Activated T-cell treated with anti-CD3 and anti-CD28 coated beads for 48 hours (primary cell): ENCODE results near the gene FBXO28.
"Not testable (repeated sequence)": the region's sequence is repeated elsewhere in the genome, so short reads cannot be mapped to it uniquely, and the experiment has no call there.

Source experiments
- DNase-seq: peaks from one replicate; pipeline ENCODE4 v3.0.0-alpha.2; 2020; ENCODE audit warnings: low read depth

Gene FBXO28, protein sequence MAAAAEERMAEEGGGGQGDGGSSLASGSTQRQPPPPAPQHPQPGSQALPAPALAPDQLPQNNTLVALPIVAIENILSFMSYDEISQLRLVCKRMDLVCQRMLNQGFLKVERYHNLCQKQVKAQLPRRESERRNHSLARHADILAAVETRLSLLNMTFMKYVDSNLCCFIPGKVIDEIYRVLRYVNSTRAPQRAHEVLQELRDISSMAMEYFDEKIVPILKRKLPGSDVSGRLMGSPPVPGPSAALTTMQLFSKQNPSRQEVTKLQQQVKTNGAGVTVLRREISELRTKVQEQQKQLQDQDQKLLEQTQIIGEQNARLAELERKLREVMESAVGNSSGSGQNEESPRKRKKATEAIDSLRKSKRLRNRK

DNA sequence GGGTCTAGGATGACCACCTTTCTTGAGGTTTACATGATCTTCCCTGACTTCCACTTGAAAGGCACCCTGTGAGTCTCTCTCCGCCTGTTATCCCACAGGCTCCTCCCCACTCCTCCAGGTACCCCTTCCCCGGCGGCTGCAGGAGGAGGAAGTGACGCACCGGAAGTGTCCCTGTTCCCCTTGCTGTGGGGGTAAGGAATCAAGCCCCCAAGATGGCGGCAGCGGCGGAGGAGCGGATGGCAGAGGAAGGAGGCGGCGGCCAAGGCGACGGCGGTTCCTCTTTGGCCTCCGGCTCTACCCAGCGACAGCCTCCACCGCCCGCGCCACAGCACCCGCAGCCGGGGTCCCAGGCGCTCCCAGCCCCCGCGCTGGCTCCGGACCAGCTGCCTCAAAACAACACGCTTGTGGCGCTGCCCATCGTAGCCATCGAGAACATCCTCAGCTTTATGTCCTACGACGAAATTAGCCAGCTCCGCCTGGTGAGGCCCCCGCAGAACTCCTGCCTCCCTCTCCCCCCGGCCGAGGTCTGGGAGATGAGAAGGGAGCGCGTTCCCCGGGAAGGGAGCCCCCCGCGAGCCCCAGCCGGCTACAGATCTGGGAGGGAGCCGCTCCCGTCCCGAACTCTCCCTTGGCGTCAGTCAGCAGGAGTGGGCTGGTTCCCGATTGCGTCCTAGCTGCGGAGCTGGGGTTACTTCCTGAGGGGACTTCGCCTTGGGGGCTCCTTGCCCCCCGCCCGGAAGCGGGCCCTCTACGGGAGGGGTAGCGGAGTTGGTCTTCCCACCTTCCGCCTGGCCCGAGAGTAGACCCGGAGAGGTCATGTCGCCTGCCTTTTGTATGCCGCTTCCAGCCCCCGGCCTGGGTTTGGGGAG is at the start of gene FBXO28:
FBXO28 (plus strand) TSS at position 194 of the 869 bp plus-strand sequence; CDS start at position 213, 19 bp downstream.
- DNase-seq: peak; percentile 91

DNA sequence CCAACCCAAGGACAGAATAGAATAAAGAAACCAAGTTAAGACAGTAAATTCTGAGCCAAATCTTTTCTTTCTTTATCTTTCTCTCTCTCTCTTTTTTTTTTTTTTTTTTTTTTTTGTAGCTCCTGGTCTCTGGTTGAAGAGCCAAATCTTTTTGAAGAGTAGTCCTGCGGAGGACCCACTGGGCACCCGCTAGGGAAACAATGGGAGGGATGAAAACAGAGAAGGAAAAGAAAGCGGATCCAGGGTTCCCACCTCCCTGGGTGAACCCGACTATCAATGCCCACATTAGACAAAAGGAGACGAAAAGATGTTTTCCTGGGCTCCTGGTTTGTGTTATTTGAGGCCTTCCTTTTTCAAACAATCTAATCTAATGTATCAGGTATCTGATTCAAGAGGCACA is 49.8 kb upstream of the FBXO28 start:
- DNase-seq: no peak

DNA sequence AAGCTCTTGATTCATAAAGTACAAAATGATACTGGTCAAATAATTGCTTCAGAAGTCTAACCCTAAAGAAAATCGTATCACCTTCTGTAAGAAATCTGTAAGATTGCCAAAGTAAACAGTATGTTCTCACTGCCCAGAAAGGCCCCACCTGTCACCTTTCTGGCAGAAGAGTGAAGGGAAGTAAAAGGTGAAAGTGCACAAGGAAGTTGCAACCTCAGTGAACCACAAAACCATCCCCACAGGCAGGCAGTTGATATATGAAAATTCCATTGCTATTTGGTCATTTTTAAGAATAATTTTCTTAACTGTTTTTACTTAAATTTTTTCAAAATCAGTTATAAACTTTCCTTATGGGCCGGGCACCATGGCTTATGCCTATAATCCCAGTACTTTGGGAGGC is 48.5 kb upstream of the FBXO28 start:
- DNase-seq: no peak

DNA sequence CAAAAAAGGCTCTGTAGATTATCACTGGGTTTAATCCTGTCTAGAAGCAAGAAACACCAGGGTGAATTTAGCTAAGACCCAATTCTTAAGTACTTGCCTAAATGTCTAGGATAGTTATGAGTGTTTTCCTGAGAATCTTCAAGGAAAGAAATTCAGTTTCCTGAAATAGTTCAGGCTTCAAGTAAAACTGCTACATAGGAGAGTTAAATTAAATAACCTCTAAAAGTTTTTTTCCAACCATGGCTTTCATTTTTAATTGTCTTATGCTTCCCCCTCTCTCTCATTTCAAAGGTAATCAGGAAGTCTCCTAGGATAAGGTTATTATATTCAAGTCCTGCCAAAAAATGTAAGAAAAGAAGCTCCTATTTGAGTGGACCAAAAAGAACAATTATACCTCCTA is 46.7 kb upstream of the FBXO28 start:
- DNase-seq: no peak

DNA sequence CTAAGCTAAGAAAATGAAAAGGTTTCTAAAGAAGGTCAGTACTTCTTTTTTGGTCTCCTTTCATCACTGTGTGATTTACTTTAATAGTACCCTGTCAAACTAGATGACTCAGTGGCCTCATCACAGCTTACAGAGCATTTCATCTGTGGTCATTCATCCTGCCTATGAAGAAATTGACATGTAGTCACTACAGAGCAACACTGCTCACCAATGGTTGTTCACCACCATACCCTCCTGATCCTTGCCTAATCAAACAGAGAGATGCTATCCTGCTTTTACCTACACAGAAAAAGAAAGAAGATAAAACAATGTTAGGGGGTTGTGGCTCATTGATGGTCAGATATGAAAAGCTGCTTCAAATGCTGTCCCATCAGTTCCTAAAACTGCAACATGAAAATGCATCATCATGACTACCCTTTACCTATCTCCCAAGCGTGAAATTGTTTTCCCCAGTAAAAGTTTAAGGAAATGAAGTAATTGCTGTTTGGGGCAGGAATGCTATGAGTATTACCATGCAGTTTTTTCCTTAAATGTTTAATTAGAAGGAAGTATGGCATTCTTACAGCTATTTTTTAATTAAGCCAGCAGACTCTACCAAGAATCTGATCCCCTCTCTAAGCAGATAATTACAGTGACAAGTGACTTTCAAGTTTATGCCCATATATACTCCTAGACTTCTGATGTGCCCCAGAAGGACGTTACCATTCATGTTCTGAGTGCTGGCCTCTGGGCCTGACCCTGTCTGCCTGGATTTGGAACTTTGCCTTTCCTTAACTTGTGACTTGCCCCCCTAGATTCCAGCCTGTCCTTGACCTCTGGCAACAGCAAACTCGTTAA is 46.1 kb upstream of the FBXO28 start:
- DNase-seq: no peak

DNA sequence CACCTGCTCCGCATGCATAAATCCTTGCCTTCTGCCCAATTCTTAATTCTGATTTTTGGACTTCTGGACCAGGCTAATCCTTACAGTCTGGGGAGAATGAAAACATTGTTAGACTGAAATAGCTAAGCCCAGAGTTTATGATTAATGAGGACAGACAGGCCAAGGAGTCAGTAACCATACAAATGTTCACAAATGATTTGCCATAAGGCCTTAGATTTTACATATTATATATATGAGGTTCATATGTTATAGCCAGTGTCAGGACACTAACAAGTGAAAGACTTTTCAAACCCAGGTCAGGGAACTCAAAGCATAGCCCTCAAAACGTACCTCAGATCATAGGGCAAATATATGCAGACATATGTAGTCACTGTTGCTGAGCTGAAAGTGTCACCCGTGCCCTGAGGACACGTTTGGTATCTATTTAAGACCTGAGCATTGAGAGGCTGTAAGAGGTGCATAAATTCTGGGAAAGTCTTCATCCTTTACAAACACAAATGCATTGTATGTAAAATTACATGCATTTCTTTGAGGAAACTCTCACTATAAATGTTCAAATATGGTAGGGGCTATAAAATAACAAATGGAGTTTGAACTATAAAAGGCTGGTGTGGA is 45.3 kb upstream of the FBXO28 start:
- no peak for DNase-seq

DNA sequence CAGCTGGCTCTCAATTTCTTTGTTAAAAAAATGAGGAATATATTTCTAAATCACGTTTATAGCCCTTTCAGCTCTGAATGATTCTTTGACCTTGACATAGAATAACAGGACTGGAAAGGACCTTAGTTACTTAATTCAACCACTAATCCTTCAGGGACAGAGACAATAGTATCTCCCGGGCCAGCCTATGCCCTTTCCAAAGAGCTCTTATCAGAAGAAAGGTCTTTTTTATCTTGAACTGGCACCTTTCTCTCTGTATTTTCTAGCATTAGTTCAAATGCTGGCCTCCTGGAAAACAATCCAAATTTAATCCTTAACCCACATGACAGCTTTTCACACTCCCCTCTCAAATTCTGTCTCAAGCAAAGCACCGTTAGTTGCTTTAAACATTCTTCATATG is 44.8 kb upstream of the FBXO28 start:
- no peak for DNase-seq

DNA sequence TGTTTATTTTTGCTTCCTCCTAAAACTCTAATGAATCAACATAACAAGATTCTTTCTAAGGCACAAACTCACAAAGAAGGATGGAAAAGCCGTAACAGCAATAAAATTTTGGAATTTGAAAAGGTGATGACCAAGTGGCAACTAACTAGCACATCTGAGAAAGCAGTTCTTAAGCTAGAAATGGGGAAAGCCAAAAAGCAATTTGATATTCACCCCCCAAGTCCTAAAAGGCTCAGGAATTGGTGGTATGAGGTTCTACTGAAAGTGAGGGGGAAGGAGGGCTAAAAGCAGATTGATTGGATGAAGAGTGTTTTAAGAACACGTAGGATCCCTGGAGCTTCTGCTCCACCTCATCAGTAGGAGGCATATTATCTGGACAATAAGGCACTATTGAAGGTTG is 43.4 kb upstream of the FBXO28 start:
- DNase-seq: no peak

DNA sequence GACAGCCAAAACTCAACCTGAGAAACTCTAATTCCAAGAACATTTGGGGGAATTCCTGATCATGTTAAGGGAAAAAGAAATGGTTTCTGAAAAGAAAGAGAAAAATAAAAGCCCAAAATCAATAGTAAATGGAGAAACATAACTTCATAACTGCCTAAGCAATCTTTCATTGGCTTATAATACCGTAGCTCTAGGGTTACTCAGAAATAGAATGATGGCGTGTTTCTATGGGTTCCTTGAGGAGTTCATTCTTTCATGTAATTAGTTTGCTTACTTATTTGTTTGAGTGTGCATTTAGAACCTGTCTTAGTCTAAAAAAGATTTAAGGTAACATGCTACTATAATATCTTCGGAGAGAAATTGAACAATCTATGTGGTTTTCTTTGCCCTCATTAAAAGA is 37.5 kb upstream of the FBXO28 start:
- no peak for DNase-seq

DNA sequence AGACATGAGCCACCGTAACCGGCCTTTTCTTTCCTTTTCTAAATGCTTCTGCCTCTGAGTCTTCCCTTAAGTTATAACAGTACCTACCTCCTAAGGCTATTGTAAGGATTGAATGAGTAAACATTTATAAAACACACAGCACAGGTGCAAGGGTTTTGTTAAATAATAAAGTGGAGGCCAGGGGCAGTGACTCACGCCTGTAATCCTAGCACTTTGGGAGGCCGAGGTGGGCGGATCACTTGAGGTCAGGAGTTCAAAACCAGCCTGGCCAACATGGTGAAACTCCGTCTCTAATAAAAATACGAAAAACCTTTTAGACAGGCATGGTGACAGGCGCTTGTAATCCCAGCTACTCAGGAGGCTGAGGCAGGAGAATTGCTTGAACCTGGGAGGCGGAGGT is 34.3 kb upstream of the FBXO28 start:
- not testable (repeated sequence) for DNase-seq

DNA sequence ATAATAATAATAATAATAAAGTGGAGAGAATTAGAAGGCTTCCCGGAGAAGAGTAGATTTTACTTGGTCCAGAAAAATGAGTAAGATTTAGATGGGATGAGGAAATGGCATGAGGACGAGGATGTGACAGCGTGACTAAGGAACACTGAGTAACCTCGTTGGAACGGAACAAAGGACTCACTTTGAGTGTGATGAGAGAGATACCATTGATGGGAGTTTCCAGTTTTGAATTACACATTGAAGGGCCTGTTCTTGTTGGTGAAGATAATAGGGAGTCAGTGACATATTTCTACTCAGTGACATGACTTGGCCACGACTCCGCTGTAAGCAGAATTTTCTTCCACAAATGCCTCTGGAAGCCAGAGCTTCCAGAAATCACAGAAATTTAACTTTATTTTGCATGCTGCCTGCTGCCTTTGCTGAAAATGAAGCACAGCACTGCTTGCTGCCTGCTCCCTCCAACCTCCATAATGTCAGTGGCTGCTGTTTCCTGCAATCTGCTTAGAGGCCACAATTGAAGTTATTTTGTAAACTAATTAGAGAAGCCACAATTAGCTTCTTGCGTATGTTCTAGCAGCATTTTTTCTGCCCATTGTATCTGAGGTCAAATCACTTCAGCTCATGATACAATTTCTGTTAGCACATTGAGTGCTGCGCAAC is 33.7 kb upstream of the FBXO28 start:
- no peak for DNase-seq

DNA sequence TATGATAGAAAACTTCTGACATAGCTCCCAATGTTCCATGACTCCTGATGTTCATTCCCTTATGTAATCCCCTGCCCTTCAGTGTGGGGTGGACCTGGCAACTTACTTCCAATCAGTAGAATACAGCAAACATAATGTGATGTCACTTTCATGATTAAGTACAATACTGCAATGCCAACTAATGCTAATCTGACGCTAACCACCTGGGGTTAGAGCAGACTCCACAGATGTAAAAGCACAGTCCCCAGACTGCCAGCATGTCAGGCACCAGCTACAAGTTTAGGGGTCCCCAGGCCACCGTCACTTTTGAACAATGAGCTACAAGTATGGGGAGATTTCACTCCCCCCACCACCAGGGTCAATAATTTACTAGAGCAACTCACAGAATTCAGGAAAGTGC is 32.3 kb upstream of the FBXO28 start:
- no peak for DNase-seq

DNA sequence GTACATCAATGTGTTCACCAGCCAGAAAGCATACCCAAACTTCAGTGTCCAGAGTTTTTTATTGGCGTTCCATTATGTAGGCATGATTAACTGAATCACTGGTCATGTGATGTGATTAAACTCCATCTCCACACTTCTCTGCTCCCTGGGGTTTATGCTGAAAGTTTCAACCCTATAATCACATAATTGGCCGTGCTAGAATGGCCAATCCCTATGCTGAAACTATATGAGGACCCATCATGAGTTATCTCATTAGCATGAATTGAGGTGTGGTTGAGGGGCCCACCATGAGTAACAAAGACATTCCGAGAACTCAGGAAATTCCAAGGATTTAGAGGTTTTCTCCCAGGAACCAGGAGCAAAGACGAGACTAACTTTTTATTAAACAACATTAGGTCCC is 31.8 kb upstream of the FBXO28 start:
- no peak for DNase-seq

DNA sequence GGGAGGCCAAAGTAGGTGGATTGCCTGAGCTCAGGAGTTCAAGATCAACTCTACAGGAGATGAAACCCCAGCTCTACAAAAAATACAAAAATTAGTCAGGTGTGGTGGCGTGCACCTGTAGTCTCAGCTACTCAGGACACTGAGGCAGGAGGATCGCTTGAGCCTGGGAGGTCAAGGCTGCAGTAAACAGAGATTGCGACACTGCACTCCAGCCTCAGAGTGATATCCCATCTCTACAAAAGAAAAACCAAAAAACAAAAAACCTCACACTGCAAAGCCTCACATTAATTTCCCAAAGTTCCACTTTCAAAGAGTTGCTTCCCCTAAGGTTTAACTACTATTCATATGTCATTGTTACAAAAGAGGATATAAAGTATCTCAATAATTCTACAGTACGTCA is 29.0 kb upstream of the FBXO28 start:
- DNase-seq: no peak

DNA sequence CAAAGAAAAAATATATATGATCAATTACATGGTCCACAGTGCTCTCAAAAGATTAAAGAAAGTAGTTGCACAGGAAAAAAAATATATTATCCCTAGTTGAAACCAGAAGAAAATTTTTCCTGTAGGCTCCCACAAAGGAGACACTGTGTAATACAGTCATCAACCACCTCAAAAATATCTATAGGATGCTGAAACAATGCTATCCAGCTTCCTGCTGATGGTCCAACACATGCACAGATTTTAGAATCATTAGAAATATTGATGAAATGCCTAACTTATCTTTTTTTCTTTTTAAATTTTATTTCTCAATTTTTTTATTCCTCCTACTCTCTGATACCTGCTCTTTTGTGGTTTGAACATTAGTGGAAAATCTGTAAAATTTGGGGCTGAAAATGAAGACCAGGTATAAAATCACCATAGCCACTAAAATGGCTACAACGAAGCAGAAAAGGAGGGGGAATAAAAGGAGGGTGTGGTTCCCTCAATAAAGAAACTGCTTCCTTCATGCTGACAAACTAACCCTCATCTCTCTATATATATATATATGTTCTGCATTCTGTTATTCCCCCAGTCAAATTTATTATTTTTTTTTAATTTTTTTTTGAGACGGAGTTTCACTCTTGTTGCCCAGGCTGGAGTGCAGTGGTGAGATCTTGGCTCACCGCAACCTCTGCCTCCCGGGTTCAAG is 28.3 kb upstream of the FBXO28 start:
- DNase-seq: no peak

DNA sequence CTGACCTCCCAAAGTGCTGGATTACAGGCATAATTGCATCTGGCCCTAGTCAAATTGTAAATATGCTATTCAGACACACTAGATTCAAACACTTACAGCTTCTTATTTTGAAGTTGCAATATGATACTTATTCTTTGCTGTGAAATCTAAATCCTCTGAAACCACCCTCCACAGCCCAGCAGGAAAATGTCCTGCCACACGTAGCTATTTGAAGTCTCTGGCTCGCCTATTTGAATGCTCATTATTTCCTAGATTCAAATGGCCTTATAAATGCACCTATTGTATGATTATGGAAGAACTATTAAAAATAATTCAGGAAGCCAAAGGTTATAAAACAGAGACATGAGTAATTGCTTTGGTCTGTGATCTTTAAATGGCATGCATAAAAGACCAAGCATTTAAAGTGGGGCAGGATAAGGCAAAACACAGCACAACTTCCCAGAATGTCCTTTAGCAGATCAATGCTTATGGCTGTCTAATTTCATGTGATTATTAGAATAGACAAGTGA is 26.6 kb upstream of the FBXO28 start:
- DNase-seq: no peak

DNA sequence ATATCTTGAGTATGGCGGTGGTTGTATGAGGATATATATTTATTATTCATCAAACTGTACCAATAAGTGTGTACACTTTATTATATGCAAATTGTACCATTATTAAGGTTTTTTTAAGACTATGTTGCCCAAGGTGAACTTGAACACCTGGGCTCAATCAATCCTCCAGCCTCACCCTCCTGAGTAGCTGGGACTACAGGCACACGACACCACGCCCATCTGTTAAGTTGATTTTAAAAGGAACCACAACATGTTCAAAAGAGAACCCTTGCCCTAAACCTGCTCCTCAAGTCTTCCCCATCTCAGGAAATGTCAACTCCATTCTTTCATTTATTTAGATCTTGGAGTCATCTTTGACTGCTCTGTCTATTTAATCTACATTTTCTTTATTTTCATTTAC is 24.3 kb upstream of the FBXO28 start:
- no peak for DNase-seq

DNA sequence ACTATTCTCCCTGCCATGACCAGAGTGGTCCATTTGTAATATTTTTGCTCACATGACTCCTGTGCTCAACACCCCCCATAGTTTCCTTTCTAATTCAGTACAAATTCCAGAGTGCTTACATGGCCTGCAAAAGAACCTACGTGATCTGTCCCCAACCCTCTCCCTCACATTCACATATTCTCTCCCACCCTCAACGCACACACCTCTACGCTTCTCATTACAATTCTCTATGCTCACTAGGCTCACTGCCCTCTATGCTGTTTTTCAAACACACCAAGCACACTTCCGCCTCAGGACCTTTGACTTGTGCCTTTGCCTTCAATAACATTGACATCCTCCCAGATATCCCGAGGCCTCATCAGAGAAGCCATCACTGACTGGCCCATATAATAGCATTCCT is 23.8 kb upstream of the FBXO28 start:
- DNase-seq: no peak

DNA sequence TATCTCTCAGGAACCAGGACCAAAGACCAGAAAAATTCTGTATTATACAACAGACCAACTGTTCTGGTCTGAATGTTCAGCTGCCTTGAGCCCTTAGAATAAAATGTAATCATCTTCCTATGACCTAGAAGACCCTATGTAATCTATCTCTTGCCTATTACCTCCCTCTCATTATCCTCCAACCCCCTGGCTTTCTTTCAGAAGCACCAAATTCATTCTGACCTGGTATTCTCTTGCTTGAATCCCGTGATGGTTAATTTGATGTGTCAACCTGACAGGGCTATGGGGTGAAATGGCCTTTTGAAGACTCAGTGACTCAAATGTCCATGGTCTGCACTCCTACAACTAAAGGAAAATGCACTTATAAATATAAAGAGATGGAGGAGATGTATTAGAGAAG is 21.8 kb upstream of the FBXO28 start:
- no peak for DNase-seq

DNA sequence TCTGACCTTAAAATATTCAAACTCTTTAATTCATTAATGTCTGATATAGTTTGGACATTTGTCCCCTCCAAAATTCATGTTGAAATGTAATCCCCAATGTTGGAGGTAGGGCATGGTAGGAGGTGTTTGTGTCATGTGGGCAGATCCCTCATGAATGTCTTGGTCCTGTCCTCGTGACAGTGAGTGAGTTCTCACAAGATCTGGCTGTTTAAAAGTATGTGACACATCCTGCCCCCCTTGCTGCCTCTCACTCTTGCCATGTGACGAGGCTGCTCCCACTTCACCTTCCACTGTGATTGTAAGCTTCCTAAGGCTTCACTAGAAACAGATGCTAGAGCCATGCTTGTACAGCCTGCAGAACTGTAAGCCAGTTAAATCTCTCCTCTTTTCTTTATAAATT is 21.3 kb upstream of the FBXO28 start:
- no peak for DNase-seq

DNA sequence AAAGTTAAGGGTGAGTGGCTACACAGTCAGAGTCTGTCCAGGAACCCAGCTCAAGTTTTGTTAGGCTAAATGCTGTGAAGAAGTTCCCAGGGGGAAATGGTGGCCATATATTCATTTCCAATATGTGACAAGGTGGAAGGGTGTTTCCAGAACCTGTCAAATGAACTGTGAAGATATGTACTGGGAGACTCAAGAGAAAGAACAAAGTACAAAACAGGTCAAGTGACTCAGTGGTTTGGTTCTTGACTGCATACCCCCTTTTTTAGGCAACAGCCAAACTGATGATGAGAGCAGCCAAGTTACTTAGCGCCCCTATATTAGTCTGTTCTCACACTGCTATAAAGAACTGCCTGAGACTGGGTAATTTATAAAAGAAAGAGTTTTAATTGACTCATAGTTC is 18.6 kb upstream of the FBXO28 start:
- no peak for DNase-seq
